PC-3 (cell line): Measurements from ENCODE around the gene OBSL1.

ENCODE experiments used
- EZH2 ChIP-seq: fragments of 300-600 bp; sonication (generic); IDR thresholded peaks from one replicate; pipeline ENCODE4 v1.6.1; 2017; ENCODE audit warnings: antibody characterized with exemption, mild to moderate bottlenecking, low read length; ENCODE audit not compliant: unreplicated experiment
- EZH2phosphoT487 ChIP-seq: fragments of 300-600 bp; sonication (generic); IDR thresholded peaks from 2 replicates; pipeline ENCODE4 v1.6.1; 2018; ENCODE audit warnings: mild to moderate bottlenecking, antibody characterized with exemption, low read length, borderline replicate concordance
- TF ChIP-seq, protein P1 (sequence below): fragments of 300-600 bp; sonication (generic); conservative IDR thresholded peaks from 2 replicates; pipeline ENCODE4 v1.5.1; 2017; ENCODE audit warnings: antibody characterized with exemption, low read depth, mild to moderate bottlenecking, low read length

DNA sequence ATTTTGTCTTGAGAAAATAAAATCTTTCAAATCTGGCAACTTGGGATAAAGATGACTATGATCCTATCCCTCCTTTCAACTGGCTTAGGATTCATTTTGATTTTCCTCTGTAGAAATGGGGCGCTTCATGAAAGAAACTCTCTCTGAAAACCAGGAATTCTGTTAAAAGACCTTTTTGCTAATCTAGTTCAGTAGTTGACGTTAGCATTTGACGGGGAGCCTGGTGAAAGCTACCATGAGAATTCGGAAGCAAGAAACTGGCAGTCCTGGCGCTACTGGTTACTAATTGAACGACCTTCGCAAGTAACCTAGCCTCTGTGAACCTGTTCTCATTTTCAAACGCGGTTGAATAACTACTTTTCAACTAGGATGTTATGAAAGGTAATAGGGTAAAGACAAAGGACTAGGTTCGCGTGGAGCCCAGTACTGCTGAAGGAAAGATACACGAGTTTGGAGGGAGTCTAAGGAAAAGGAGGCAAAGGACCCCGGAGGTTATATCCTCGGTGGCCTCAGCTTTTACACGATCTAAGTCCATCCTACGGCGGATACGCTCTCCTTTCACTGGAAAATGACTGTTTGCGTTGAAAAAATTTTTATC is 25.7 kb upstream of the OBSL1 start:
- TF ChIP-seq, protein P1, sequence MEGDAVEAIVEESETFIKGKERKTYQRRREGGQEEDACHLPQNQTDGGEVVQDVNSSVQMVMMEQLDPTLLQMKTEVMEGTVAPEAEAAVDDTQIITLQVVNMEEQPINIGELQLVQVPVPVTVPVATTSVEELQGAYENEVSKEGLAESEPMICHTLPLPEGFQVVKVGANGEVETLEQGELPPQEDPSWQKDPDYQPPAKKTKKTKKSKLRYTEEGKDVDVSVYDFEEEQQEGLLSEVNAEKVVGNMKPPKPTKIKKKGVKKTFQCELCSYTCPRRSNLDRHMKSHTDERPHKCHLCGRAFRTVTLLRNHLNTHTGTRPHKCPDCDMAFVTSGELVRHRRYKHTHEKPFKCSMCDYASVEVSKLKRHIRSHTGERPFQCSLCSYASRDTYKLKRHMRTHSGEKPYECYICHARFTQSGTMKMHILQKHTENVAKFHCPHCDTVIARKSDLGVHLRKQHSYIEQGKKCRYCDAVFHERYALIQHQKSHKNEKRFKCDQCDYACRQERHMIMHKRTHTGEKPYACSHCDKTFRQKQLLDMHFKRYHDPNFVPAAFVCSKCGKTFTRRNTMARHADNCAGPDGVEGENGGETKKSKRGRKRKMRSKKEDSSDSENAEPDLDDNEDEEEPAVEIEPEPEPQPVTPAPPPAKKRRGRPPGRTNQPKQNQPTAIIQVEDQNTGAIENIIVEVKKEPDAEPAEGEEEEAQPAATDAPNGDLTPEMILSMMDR = no peak
- TF ChIP-seq EZH2phosphoT487 (no peak), EZH2 (no peak)
